Kidney (tissue), 14 donors: ENCODE data around the gene WDR26. TPM values are rescaled to one million over a fixed set of nuclear protein-coding genes. Genes with fewer than 3 reads are reported as not detected.

Experiments used
- DNase-seq, 5 donors: peaks; one replicate each; pipeline ENCODE4 v3.0.0-alpha.2; 2013 to 2020
- FAIRE-seq: peaks from 2 replicates; lab custom pipeline; 2012; peaks lifted over from hg19 to GRCh38; lab: Jason Lieb, UNC
- H3K27ac ChIP-seq, 2 donors: one replicate each; pipeline ENCODE4 v1.7.0; 2013; ENCODE audit warnings: low read depth in 2 of 2, low read length in 2 of 2, inconsistent platforms in 1 of 2
- H3K27me3 ChIP-seq: one replicate; pipeline ENCODE4 v1.7.1; 2013; ENCODE audit warnings: low read length, inconsistent platforms; ENCODE audit not compliant: control insufficient read depth, insufficient read depth
- H3K36me3 ChIP-seq, 3 donors: one replicate each; pipeline versions ENCODE4 v1.7.0 to v1.7.1; 2013; ENCODE audit warnings: low read length in 3 of 3, control low read depth in 1 of 3, inconsistent platforms in 1 of 3; ENCODE audit not compliant: insufficient read depth in 3 of 3, control insufficient read depth in 2 of 3
- H3K4me1 ChIP-seq, 3 donors: one replicate each; pipeline versions ENCODE4 v1.7.0 to v1.7.1; 2013; ENCODE audit warnings: low read length in 3 of 3, inconsistent platforms in 1 of 3, low read depth in 1 of 3; ENCODE audit not compliant: control insufficient read depth in 2 of 3, insufficient read depth in 2 of 3
- H3K4me3 ChIP-seq, 3 donors: one replicate each; pipeline versions ENCODE4 v1.7.0 to v1.8.1; 2013; ENCODE audit warnings: low read length in 3 of 3, control low read depth in 1 of 3, inconsistent platforms in 1 of 3
- H3K9ac ChIP-seq, 3 donors: one replicate each; pipeline versions ENCODE4 v1.7.0 to v1.7.1; 2013; ENCODE audit warnings: low read length in 3 of 3, control low read depth in 1 of 3, inconsistent platforms in 1 of 3
- H3K9me3 ChIP-seq, 3 donors: one replicate each; pipeline versions ENCODE4 v1.7.0 to v1.7.1; 2013; ENCODE audit warnings: low read length in 3 of 3, control low read depth in 1 of 3, inconsistent platforms in 1 of 3; ENCODE audit not compliant: control insufficient read depth in 2 of 3, insufficient read depth in 1 of 3
- intact Hi-C: fragments of 100-400 bp; cut with DNase I; formaldehyde crosslinking; loops from one replicate; pipeline ENCODE4 v1.11.1; 2022
- polyA plus RNA-seq: library from polyadenylated mRNA; stranded (reverse); fragments of 350-450 nt; fragmentation: Illumina TruSeq; extraction: RNeasy Lipid Tissue Mini Kit (QIAGEN cat#74804); gene quantifications from one replicate; pipeline ENCODE4 v1.2.3, GENCODE V29; 2014; ENCODE audit warnings: low read depth, low replicate concordance; ENCODE audit not compliant: insufficient read depth
- total RNA-seq: library from RNA; stranded (reverse); fragmentation: NEBNext Ultra II Directional; extraction: Animal tissue kit (Norgen Biotek cat#: 25700); gene quantifications from one replicate; pipeline ENCODE4 v1.2.1, GENCODE V29; 2021
- TF ChIP-seq, protein P1 (sequence below): IDR thresholded peaks from 3 replicates; pipeline ENCODE4 v1.5.1; 2012; ENCODE audit warnings: mild to moderate bottlenecking, moderate library complexity, borderline replicate concordance; ENCODE audit not compliant: insufficient read depth; ENCODE audit errors: extremely low read depth
- donor health status: control.
- donor health status: control.
- donor health status: control.
- donor health status: control.
- donor health status: control.
- donor health status: DM: yes; HTN: yes; CAD: no.
- donor health status: Normal renal cell carcinoma (clear cell type).

Gene WDR26
- total and polyA plus RNA-seq, 2 donors from 2014 or later: 23.9 to 77.5 TPM

DNA sequence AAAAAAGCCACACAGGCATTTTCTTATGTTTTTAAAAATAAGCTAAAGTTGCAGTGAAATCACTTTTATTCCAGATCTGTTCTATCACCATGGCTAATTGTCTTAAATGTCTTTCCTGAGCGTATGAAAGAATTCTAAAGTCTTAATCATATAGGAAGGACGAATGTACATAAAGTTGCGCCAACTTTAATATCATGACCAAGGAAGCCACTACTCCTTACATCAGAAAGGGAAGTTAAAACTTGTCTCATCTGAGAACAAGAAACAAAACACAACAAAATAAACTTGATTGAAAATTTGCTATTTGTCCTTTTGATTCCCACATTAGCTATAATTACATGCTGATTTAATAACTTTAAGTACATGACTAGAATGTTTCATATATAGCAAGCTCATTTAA, 51.4 kb downstream of the WDR26 start:
- TF ChIP-seq, protein P1, sequence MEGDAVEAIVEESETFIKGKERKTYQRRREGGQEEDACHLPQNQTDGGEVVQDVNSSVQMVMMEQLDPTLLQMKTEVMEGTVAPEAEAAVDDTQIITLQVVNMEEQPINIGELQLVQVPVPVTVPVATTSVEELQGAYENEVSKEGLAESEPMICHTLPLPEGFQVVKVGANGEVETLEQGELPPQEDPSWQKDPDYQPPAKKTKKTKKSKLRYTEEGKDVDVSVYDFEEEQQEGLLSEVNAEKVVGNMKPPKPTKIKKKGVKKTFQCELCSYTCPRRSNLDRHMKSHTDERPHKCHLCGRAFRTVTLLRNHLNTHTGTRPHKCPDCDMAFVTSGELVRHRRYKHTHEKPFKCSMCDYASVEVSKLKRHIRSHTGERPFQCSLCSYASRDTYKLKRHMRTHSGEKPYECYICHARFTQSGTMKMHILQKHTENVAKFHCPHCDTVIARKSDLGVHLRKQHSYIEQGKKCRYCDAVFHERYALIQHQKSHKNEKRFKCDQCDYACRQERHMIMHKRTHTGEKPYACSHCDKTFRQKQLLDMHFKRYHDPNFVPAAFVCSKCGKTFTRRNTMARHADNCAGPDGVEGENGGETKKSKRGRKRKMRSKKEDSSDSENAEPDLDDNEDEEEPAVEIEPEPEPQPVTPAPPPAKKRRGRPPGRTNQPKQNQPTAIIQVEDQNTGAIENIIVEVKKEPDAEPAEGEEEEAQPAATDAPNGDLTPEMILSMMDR: no peak
- no peak overlapping the region for H3K9ac ChIP-seq
- no peak for DNase-seq
- H3K27me3 ChIP-seq: no peaks in the 10 kb centered on the region
- FAIRE-seq: no peak
- H3K27ac ChIP-seq: no peak overlapping the region
- peaks cover 0 to 22% (median 4%) of the 10 kb centered on the region in 3 donors for H3K36me3 ChIP-seq
- H3K9me3 ChIP-seq: no peaks in the 10 kb centered on the region
- intact Hi-C loops: no loop called here
- H3K4me3 ChIP-seq: no peak overlapping the region
- H3K4me1 ChIP-seq: no peaks in the 10 kb centered on the region

DNA sequence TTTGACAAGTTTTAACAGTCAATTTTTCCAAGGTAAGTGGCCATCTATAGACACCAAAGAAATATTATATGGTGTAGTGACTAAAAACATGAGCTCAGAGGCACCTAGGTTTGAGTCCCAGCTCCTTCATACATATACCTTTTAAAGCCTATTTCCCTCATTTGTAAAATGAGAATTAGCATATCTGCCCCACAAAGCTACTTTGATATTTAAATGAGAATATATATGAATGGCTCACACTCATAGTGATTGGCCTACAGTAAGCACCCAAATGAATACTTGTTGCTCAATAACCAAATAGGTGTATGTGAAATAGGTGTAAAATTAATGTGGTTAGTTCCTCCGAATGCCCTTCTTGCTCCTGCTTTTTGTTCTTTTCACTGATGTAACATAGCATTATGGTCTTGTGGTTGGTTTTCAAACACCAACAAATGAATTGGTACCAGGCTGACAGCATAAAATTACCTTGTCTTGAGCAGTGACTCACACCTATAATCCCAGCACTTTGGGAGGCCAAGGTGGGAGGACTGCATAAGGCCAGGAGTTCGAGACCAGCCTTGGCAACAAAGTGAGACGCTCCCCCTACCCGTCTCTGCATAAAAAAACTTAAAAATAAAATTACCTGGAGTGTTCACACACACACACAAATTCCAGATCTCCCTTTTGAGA, 52.6 kb downstream of the WDR26 start:
- Histone ChIP-seq H3K27me3 (no peaks in the 10 kb centered on the region), H3K9ac (no peak overlapping the region), H3K4me1 (no peaks in the 10 kb centered on the region), H3K4me3 (no peak overlapping the region), H3K9me3 (no peaks in the 10 kb centered on the region), H3K36me3 (peaks cover under 1 to 13% (median 4%) of the 10 kb centered on the region in 3 donors), H3K27ac (no peak overlapping the region)
- DNase-seq: no peak
- FAIRE-seq: no peak
- intact Hi-C loops: no loop called here
- TF ChIP-seq, protein P1: no peak

DNA sequence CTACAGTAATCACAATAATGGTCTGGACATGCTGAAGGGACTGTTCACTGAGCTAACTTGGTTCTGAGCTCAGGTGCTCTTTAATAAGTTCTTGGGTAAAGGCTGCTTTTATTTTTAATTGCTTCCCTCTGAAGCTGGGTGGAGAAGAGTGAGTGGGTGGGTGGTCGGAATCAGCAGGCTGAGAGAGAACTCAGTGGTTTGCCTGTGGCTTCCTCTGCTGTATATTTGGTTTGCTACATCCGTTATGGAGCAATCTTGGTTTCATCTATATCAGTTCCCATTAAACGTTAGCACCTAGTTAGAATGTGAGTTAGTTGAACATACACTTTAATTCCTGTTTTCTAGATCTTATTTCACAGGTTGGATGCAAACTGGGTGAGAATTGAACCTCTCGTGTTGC, 54.6 kb downstream of the WDR26 start:
- H3K4me1 ChIP-seq: no peaks in the 10 kb centered on the region
- no peak for FAIRE-seq
- TF ChIP-seq, protein P1: no peak
- intact Hi-C loops: no loop called here
- H3K27ac ChIP-seq: no peak overlapping the region
- peaks cover 6 to 24% (median 10%) of the 10 kb centered on the region in 3 donors for H3K36me3 ChIP-seq
- DNase-seq: no peak
- no peaks in the 10 kb centered on the region for H3K27me3 ChIP-seq
- no peak overlapping the region for H3K4me3 ChIP-seq
- H3K9me3 ChIP-seq: no peaks in the 10 kb centered on the region
- no peak overlapping the region for H3K9ac ChIP-seq
